Fibroblast of peridontal ligament (primary cell): ENCODE measurements around the gene MYLK4.
A peak's percentile ranks its signal among the peaks of the same experiment; 100 is the strongest.

Experiments used
- DNase-seq: peaks from one replicate; pipeline ENCODE4 v3.0.0-alpha.2; 2010; ENCODE audit errors: extremely low read depth

Gene MYLK4

DNA sequence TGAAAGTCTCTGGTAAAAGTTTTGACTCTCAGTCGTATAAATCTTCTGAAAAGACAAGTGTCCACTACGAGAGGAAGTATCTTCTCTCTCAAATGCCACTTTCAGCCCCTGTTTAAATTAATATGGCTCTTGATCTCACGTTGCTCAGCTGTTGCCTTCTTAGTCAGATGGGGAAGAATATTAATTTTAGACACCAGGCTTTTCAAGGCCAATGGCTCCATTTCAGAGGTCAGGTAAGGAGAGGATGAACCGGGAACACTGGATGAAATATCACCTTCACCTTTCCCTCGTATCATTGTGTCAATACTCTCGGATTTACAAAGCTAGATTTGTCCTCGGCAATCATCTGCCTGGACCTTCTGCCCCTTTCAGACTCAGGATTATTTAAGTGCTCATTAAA lies at the start of gene MYLK4:
Gene MYLK4 (minus strand): TSS at position 91 of the 400 bp plus-strand sequence. CDS start 1,628 bp downstream, outside the sequence.
- DNase-seq = no peak

DNA sequence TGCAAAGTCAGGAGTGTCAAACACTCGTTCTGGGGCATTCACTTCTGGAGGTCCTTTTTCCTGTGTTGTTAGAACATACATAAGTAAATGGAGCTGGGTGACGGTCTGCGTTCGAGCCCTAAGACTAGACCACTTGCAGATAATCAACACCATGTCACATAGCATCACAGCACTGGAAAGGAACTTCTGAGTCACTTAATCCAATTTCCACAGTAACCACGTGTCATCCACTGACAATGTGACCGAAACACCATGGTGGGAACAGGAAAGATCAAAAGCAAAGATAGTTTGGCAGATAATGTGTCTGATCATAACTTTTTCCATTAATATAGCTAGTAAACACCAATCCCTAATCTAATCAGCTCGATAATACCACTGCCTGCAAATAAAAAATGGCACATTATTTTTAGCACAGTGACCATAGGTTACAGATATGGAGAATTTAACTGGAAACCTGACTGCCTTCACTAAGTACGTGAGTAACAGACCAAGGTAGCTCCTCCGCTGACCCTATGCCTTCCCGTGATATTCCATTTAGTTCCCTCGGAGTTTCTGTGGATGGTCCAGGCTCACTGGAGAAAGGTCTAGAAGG lies 49.3 kb upstream of the MYLK4 start:
- DNase-seq = no peak

DNA sequence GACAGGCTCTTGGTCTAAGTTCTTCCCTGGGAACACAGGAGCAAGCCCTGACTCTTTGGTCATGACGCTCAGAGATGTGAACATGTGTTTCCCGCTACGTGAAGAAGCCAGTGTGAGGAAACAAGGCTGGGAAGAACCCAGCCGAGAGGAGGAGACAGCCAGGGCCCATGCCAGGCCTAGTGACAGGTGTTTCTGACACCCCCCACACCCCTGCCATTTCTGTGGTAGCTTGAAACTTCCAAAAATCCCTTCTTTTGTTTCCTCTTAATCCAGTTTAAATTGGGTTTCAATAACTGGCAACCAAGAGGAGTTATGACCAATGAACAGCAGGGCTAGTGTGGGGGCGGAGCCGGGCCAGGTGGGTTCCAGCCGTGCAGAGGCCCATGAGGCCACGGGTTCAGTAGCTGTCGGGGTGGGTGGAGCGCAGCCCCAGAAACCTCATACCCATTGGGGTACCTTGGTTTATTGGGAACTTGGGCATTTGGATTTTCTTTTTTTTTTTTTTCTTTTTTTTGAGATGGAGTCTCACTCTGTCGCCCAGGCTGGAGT lies 47.9 kb upstream of the MYLK4 start:
- DNase-seq = no peak

DNA sequence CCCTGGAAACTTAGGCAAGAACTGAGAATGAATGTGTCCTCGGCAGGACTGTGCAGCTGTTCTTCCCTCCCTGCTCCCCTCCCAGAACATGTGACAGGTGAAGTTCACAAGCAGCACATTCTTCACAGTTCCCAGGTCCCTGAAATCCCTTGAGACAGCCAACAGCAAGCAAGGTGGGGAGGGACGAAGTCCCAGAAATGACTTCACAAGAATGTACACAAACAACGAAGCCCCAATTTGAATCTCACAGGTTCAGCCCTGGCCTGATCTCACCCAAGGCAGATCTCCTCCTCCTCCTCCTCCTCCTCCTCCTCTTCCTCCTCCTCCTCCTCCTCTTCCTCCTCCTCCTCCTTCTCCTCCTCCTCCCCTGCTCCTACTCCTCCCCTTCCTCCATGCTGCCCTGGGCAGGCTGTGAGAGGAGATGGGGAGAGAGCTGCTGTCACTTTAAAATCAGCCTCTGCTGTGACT lies 46.9 kb upstream of the MYLK4 start:
- DNase-seq = no peak

DNA sequence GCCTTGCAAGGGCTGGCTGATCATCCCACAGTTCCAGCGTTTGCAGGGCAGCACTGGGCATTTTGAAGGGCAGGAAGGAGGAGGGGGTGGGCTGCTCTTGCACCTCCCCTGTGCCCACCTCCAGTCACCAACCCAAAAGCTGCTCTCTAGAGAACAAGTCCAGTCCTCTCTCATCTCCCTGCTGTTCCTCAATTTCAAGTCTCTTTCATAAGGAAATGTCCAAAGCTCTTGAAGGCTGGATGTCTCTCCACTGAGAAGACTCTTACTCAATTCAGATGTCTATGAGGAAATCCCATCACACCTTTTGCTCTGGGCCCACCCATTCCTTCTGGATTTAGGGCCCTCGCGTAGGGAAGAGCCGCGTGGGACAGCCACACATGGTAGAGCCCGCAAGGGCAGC lies 46.1 kb upstream of the MYLK4 start:
- DNase-seq = no peak

DNA sequence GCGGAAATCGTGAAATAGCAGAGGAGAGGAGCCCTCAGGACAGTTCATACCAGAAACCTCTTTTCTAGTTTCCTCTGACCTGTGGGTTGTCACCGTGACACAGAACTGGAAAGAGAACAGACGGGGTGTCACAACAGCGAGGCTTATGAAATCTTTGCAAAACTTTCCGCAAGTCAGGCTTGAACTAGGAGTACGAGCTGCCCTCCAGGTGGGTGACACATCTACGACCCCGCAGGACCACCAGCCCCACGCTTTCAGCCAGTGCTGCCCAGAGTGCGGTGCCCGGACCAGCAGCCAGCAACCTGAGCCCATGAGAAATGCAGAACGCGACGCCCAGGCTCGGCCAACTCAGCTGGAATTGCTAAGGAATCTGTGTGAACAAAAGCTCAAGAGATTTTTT lies 45.2 kb upstream of the MYLK4 start:
- DNase-seq = no peak

DNA sequence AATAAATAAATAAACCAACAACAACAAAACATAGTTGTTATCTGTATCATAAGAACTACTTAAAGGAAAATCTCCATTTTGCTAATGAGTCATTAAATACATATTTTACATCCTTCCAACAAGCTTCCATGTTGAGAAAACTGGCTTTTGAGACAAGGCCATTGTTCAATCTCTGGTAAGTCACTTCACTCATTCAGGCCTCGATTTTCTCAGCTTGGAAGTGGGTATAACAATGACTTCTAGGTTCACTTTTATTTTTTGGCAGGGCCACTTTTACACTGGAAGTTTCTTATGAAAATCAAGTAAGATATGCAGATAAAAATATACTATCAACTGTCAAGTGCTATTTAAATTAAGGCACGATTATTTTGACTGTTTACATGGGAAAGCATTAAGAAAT lies 44.4 kb upstream of the MYLK4 start:
- DNase-seq = no peak

DNA sequence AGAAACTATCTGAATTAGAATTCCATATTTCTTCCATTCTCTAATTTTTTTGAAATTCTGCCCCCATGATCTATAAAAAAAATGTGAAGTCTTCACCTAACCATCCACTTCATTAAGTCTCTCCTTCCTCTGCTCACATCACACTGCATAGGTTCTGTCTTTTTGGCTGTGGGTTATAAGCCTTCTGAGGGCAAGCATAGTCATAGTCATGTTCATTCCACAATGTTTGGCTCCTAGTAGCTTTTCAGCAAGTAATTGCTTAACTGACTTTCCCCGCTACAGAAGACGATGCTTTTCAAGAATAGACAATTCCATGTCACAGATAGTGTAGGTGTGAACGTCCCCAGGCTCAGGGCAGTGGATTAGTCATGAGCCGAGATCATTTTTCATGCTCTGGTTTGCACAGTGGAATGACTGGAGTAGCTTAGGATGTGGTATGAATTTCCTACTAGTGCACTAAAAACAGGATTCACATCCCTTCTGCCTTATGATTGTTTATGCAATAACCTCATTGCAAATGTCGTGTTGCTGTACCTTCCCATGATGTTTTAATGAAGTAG lies 43.5 kb upstream of the MYLK4 start:
- no peak for DNase-seq

DNA sequence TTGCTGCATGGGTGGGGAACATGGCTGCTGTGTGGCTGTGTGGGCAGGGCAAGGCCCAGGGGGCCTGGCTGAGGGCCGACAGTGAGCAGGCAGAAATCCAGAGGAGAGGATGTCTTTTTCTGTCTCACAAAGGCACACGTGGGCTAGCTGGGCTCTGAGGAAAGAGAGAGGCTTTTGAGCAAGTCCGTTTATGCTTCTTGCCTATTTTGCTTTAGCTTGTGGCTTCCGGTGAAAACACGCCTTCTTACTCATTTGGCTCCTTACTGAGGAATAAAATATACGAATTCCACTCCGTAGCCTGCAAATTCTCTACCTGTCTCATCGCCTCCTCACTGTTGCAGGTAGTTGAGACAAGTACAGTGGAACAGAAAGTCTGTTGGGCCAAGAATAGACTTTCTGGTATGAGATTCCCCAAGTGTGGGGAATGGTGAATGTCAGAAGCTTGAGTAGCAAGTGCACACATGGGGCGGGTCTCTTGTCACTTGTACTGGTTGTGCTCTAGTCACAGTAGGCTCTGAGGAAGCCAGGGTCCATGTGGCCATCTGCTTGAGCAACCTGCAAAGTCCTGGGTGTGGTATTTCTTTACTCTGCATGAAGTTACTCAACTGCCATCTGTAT lies 42.9 kb upstream of the MYLK4 start:
- no peak for DNase-seq

DNA sequence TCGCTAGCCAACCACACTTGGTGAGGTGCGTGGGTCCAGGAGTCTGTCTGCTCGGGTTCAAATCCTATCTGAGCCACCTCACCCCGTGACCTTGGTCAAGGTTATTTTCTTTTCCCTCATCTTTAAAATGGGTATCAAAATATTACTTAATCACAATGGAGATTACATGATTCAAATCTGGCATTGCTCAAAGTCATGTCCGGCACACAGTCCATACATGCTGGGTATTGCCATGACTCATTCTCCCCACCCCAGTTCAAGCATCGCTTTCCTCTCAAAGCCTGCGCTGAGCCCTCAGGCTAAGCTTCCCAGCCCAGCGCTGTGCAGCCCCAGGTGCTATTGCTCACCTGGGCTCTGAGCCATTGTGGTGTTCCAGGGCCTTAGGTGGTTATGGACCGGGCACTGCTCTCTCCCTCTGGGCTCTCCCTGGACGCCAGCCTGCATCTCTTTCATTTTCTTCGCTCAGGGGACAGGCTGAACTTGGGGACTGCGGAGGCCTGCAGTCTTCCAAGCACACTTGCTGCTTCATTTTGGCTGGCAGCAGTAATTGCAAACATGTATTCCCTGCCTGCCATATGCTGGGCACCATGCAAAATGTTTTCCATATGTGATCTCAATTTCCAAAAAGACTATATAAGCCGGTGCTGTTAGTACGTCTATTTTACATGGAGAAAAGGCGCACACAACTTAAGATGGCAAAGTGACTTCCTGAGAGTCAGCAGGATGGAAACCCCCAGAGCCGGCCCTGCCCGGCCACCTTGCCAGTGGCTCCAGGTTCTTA lies 41.8 kb upstream of the MYLK4 start:
- DNase-seq = no peak

DNA sequence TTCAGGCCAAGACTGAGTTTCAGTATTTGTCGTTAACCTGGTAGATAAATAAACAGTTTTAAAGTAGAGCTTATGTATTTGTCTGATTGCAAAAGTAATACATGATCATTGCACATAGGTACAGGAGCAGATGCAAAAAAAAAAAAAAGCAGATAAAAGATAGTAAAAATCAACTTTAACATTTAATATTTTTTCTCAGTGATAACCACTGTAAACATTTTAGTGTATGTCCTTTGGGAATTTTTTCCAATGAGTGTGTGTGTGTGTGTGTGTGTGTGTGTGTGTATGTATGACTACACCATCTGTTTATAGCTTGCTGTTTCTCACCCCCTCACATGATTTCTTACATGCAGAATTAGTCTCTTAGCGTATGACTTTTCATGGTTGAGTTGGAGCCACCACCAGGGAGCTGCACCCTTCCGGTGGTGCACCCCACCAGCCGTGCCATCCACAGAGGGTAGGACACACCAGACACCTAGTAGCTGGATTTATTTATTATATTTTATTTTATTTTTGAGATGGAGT lies 40.8 kb upstream of the MYLK4 start:
- DNase-seq = peak; percentile 36

DNA sequence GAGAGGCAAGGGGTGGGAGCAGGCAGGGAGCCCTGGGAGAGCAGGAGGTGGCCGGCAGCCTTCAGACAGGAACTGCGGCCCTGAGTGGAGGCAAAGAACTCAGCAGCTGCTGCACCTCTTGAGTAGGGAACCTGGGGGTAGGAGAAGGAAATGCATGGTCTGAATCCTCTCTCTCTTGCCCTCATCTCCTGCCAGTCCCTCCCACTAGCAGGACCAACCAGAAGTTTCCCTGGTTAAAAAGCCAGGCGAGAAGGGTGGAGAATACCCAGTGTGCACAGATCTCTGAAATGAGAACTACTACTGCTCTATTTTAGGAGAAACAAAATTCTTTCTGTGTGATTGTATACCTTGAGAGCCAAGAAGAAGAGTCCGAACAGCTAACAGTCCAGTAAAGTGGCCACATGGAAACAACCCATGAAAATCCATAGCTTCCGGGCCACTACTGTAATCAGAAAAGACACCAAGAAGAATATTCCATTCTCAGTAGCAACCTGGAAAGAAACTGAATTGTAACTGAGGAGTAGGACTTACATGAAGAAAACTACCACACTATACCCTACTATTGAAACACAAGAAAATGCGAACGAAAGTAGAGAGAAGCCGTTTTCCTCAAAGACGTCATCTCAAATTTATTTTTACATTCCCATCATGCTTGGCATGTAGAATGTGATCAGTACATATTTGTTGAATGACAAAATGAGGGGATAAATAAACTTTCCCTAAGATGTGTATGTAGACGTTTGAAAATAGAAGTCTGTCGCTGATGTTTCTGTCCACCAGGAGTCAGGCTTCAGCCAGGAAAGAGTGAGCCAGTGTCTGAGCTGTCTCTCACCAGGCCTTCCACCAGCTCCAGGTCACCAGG lies 40.1 kb upstream of the MYLK4 start:
- DNase-seq = peak; percentile 94

DNA sequence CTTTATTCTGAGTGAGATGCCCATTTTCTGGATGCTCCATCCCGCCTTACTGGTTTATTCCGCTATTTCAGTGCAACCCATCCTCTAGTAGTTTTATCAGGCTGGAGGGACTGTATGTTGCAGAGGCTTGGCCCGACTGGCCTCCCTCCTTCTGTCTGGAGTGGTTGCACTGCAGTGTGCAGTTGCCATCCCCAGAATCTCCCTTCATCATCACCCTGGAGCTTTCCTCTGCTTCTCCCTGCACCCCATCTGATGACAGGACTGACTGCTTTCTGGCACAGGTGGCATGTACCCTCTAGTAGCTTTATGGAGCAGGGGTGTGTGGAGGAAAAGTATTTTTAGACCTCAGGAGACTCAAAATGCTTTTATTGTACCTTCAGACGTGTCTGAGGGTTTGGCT lies 35.5 kb upstream of the MYLK4 start:
- no peak for DNase-seq

DNA sequence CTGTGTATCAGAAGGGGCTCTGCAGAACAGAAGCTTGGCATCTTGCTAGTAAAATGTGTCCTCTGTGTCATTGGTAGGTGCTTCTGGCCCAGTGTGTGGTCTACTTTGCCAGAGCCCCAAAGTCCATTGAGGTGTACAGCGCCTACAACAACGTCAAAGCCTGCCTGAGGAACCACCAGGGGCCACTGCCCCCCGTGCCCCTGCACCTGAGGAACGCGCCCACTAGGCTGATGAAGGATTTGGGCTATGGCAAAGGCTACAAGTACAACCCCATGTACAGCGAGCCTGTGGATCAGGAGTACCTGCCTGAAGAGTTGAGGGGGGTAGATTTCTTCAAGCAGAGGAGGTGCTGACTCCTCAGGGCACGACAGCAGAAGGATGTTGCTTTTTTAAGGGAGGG lies 34.2 kb upstream of the MYLK4 start:
- DNase-seq = no peak

DNA sequence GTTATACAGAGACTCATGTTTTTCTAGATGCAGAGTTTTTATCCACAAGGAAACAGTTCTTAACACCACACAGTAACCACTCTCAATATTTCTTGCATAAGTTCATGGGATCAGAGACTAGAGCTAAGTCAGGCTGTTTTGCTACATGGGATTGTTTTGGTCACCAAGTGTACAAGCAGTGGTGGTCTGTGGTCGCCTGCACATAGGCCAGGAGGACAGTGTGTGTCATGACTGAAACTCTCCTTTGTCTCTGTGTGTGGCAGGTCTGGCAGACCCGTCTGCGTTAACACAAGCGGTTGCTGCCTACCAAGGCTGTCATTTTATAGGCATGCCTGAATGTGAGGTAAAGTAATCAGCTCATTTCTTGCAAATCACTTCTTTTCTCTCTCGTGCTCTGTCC lies 33.3 kb upstream of the MYLK4 start:
- no peak for DNase-seq

DNA sequence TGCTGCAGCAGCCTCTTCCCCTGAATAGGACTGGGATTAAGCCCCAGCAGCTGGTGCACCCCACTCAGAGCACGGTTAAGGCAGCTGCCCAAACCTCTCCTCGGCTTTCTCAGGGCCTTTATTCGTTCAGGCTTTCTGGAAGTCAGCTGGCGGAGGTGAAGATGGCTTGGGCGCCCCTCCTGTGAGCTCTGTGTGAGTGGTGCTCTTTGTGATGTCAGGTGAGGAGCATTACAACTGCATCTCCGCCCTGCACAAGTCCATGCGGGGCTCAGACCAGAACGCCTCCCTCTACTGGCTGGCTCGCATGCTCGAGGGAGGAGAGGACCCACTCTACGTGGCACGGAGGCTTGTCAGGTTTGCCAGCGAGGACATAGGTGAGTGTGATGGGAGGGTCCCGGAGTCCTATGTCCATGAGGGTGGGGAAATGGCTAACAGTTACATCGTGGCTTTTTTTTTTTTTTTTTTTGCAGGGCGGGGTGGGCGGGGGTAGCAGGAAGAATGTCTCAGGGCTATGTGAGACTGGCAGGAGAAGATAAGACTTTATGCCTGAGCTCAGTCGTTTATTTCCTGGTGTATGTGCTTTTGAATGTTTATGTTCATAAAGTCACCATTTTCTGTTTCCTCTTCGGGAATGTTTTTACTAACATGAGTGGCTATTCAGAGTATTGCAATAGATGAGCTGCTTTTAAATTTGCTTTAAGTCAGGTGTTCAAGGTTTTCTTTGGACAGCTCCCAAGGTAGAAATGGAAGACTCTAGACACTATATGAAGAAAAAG lies 32.7 kb upstream of the MYLK4 start:
- no peak for DNase-seq

DNA sequence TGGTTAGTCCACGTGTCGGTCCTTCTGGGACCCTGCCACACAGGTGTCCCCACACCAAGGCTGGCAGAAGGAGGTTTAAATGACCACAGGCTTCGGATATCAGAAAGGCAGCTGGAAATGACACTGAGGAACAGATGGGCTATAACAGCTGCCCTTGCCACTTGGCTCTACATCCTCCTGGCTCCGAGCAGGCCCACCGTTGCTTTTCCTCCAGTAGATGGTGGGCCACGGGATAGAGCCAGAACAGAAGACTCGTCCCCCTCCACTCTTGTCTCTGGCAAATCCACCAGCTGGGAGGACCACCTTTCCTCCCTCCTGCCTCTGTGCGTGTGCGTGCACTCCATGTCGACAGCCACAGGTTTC lies 32.1 kb upstream of the MYLK4 start:
- no peak for DNase-seq

DNA sequence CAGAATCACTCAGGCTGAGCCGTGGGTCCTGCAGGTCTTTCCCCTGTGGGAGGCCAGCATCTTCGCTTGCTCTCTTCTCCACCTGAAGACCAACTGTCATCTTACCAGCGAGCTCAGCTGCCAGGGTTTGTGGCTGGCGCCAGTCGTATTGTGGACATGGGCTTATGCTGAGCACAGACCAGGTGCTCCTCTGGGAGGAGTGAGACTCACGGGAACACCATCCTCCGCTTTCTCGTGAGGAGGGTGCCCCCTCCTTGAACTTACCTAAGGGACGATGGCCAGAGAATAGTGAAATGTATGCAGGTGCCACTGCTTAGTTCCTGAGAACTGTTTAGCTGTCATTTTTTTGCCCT lies 31.6 kb upstream of the MYLK4 start:
- DNase-seq = no peak

DNA sequence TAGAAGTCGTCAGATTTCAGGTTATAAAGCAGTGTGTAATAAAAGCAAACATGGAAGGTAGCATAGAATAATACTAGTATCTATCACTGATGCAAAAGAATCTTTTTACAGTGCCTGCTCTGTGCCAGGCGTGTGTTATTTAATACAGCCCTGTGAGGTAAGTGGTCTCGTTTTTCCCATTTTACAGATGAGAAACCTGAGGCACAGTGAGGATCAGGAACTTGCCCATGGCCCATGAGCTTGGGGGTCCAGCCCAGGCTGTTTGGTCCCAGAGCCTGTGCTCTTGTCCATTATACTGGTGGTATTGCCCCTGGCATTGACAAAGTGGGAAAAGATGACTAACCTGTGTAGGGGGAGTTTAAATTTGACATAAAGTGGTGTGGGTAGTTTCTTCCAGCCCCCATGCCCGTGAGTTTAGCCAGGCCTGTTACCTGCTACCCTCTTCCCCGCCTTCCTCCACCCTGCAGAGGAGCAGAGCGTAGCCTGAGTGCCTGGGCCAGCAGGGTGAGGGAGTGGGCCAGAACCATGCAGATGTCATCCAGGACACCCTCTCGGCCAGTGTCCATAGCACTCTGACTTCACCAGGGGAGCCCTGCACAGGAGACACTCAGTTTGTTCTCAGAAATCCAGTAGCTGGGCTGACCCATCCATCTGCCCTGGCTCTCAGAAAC lies 31.1 kb upstream of the MYLK4 start:
- DNase-seq = no peak

DNA sequence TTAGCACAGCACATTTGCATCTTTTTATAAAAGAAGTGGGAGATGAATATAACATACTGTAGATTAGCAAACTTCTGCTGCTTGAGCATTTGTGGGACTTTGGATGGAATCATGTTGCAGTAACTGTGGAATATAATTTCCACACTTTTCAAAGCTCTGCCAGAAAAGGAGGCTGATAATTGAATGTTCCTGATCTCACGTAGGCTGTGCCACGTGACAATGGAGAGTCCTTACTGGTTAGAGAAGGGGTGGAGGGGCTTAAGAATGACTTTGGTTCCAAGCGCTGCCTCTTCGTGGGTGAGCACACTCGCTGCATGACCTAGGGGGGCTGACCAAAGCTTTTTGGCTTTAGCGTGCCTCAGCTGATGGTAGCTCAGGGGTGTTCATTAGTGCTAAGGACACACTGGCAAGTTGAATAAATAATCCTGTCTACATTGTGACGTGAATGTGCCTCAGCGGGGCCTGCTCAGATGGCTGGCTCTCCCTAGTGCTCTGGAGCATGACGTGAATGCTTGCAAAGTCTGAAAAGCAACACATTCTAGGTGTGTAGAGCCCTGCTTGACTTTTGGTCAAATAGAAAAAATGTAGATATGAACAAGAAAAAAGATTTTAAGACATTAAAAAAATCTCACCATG lies 29.5 kb upstream of the MYLK4 start:
- DNase-seq = no peak
